GM15510 (cell line): ENCODE measurements around the gene NFIB.

Source experiments
- POLR2A ChIP-seq: IDR thresholded peaks from 3 replicates; pipeline ENCODE4 v1.6.1; 2011; ENCODE audit warnings: borderline replicate concordance; ENCODE audit not compliant: insufficient read length; ENCODE audit errors: extremely low read depth

Gene NFIB

DNA sequence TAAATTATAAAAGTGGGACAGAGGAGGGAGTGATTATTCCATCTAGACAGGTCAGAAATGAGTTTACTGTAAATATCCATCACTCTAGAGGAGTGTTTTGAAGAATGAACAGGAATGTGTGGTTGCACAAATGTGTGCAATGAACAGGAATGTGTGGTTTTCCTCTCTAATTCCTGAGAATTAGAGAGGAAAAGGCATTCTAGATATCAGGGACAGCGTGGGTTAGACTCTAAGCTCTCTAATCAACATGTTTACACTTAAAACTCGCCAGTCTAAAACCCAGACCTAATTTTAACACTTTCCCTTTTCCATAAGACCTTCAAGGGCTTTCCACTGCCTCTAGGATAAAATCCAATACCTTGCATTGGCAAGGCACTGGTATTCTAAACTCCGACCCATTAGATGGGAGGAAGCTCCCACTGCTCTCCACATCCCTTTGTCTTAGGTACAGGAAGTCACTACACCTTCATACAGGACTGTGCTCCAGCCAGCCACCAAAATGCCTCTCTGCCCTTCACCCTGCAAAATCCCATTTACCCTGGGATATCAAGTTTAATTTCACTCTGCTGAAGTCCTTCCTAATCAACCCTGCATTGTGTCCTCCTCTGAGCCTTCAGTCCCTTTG is 67.9 kb downstream of the NFIB start:
- no peak for TF ChIP-seq POLR2A

DNA sequence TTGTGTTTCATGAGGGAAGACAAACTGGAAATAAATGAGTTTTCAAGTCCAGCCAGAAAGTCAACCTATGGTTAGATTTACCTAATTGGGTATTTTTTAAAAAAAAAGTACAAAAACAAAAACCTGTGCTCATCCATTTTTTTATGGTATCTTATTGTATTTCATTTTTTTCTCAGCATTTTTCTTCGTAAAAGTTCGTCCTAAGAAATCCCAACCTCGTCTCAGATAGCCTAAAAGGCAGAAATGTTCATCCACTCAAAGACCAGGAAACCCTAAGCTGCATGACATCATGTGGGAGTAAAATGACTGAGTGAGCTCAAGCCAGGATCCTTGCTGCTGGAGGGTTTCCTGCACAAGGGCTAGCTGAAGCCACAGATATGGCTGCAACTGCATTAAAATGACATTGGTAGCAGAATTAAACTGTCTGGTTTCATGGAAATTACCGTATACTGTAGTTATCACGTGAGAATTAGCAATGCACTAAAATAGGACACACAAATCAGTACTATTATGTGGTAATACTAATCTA is 70.4 kb downstream of the NFIB start:
- no peak for TF ChIP-seq POLR2A

DNA sequence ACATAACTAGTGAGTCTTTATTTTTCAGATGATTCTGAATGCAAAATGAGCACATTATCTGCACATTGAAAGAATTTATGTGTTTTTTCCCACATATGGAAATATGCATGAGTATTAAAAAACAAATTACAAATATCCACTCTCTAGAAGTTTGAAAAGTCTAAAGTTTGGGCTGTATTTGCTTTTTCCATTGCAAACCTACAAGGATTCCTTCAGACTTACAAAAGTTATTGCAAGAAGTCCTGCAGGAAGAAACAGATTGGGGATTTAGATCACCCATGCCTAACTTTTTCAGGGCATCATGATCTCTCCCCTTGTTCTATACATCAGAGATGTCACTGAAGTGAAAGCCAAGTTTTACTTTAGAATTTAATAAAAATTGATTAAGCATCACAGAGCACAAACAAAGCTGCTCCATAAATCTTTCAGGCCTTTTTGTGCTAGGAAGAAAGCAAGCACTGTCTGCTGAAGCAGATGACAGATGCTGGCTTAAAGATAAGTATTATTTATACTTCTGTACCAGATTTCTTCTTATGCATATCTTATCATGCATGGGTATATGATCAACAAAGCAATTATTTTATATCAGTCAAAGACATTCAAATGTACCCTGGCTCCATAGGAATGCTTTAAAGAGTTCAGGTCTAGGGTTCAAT is 71.7 kb downstream of the NFIB start:
- TF ChIP-seq POLR2A, result no peak

DNA sequence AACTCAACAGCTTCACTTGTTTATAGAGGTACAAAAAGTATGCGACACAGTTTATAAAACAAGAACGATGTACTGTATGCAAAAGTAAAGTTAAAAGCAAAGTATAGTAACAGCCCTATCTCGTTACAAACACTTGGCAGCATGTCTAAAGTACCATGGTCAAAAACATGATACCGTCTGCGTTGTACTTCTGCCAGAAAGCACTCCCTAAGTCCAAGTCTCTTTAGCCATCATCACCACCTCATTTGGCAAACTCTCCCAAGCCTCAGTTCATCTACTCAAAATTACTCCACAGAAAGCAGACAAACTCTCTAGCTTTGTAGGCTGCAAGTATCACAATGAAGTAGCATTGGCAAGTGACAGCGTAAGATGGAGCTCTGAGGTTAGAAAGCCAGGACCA is 73.4 kb downstream of the NFIB start:
- no peak for TF ChIP-seq POLR2A

DNA sequence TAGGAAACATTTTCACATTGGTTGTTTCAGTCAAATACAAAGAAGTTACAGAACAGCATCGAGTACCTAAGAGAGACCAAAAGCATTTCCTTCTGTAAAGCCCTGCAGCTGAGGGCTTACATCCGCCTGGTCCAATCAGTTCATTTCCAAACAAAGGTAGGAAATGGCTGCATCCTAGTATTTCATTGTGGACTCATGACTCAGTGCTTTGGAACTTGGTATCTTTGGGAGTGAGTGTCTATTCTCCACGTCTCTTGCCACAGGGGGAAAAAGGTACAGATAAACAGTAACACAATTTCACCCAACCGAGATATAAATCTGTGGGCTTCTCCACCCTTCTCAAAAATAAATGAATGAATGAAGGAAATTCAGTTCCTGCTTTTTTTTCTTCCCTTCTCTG is 75.4 kb downstream of the NFIB start:
- TF ChIP-seq POLR2A, result no peak

DNA sequence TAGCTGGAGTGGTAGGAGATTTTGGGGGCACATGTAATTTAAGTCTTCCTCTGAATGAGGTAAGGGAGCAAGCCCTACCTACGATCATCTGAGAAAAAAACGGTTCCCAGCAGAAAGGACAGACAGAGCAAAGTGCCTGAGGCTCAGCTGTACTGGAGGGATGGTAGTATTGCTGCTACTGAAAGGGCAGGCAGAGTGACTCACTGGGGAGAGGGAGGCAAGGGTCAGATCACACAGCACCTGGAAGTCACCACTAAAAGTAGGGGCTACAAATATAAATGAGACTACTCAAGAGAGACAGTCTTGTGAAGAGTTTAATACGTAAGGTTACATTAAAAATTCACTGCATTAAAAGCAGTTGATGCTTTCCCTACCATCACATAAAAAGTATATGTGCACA is 75.9 kb downstream of the NFIB start:
- TF ChIP-seq POLR2A, result no peak

DNA sequence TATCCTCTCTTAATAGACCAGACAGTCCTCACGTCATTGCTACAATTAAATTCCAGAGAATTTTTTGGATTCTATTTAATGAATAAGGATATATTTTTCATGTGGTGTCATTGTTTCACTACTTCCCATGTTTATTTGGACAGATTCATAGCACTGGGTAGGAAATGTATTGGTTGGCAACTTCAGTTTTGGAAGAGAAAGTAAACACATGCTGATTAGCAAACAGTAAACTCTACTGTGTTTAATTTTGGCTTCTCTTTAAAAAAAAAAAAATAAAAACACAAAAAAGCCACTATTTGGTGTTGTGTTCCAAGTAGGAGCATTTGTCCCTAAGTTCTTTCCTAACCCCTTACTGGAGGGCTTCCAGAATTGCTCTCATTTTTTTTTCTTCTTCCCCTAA is 77.3 kb downstream of the NFIB start:
- TF ChIP-seq POLR2A, result no peak

DNA sequence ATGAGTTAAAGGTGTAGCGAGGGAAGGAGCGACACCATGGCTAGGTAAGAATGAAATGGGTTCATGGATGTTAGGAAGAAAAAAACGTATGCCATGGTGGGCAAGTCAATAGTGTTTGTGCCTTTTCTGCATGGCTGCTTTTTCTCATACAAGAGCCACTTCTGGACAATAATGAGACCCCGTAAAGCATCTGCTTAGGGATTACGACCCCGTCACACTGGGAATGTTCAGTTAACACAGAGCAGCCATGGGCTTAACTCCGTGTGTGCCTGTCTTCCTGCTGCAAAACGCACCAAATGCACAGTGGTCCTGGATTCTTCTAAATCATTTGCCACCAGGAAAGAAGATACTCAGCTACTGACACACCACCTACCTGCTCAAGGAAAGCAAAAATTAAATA is 81.8 kb downstream of the NFIB start:
- no peak for TF ChIP-seq POLR2A

DNA sequence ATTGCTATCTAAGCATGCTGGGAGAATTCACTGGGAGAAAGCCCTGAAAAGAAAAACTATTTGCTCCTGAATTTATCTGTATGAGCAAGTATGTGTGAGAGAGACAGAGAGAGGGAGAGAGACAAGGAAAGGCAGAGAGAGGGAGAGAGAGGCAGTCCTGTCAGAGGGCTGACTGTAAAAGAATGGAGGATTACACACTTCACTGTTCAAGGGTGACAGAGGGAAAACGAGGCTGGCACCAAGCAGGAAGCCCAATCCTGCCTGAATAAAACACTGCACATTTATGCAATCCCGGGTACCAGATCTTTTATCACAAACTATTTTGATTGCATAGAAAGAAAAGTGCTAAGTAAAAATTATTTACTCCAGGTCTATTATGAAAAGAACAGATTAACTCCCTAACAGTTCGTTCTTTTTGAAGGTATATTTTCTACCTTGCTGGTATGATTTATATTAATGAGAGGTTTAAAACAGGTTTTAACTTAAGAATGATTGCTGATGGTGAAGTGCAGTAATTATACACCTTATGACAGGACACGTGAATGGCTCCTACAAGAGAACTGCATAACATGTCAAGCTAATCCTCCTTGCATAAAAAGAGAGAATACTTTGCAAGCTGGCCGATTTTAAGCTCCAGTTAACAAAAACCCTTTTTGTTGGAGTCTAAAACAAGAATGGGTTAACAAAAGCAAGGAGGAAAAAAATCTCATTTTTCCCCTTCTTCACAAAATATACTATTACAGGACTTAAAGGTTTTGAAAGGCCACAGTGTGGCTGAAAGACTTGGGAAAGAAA is 82.5 kb downstream of the NFIB start:
- no peak for TF ChIP-seq POLR2A

DNA sequence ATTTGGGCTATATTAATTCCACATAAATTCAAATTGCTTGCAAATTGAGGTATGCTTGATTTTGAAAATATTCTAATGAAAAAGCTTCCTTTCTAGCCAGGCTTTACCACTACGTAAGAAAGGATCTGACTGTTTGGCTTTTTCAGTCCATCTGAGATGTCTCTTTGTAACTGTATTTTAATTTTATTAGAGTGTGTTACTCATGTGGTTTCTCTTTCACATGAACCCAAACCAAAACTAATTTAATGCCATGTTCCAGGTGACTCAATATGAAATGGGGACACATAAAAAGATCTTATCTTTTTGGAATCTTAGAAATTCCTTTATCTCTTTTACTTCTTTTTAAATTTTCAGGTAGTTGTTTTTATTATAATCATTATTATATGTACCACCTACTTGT is 85.3 kb downstream of the NFIB start:
- TF ChIP-seq POLR2A, result no peak

DNA sequence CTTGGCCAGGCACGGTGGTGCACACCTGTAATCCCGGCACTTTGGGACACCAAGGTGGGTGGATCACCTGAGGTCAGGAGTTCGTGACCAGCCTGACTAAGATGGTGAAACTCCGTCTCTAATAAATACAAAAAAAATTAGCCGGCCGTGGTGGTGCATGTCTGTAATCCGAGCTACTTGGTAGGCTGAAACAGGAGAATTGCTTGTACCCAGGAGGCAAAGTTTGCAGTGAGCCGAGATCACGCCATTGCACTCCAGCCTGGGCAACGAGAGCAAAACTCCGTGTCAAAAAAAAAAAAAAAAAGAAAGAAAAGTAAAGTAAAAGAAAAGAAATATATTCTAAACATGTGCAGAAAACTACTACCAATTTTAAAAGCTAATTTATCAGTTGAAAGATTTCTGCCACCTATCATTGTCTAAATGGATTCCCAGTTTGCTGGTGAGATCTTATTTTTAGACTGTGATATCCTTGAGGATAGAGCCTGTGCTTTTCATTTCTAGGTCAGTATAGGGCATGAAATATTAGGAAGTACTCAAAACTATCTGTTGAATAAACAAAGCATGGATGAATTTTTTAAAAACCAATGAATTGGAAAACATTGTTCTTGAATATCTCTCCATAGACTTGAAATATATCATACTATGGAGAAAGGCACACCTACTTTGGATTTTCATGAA is 86.9 kb downstream of the NFIB start:
- no peak for TF ChIP-seq POLR2A

DNA sequence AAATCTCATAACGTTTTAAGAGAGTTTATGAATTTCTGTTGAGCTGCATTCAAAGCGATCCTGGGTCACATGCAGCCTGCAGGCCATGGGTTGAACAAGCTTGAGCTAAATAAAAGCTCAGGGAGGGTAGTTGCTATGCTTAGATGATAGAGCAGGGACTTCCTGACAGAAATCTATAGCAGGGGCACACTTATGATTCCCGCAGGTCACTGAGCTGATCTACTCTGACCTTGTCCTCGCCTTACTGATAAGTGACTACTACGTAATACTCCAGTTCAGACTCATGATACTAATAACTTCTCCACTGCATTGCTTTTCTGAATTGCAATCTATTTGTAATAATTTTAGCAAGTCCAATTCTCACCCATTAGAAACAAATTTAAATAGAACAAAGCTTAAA is 90.9 kb downstream of the NFIB start:
- TF ChIP-seq POLR2A, result no peak

DNA sequence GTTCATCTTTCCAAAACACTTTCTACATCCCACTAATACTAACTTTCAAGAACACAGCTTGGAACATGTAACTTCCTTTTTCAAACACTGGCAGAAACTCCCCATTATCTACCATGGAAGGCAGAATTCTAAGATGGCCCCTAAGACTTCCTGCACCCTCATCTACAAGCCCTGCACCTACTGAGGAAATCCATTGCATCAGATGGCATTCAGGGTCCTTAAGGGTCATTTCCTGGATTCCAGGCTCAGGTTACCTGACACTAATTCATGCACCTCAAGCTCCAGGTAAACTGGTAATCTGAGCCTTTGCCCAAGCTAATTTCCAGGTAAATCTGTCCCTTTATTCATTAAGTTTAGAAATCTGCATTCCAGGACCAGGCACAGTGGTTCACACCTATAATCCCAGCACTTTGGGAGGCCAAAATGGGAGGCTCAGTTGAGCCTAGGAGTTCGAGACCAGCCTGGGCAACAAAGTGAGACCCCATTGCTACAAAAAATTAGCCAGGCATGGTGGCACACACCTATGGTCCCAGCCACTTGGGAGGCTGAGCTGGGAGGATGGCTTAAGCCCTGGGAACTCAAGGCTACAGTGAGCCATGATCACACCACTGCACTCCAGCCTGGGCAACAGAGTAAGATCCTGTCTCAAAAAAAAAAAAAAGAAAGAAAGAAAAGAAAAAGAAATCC is 91.6 kb downstream of the NFIB start:
- no peak for TF ChIP-seq POLR2A

DNA sequence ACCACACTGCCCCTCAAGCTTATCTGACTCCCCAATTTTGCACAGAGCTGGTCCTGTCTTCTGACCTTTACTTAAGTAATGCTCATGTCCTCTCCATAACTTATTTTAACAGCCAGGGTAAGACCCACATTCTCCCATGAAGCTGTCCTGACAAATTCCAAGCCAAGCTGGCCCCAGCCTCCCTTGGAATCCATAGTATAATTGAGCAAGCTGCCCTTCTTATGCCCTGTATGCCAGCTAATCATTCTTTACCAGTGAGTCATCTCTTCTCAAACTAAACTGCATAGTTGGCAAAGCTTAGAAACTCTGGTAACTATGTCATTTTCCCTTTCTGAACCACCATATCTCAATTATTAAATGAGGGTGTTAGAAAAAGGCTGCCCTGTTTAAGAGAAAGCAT is 92.4 kb downstream of the NFIB start:
- TF ChIP-seq POLR2A, result no peak
